Measurements from ENCODE around the gene SHC4. TPM values are rescaled to one million over a fixed set of nuclear protein-coding genes. Genes with fewer than 3 reads are reported as not detected.

SHC4 gene
- total and polyA plus RNA-seq, 9 of the 15 experiments (the other 6 are each of a cell fraction or from before 2014, with no cell fraction given): 0.43 to 1.2 (median 0.67) TPM

GRCh38 chr15:48858401-48858800 is 105.3 kb downstream of the SHC4 start (continued):
- TF ChIP-seq ZNF512 (tag; IDR thresholded peaks at IDR 0.05) (no peak), ZBTB1 (CRISPR knock-in tag; IDR thresholded peaks at IDR 0.05; ENCODE audit: borderline replicate concordance, low read depth) (no peak), SIX5 (IDR thresholded peaks at IDR 0.05; ENCODE audit: borderline replicate concordance in 1 of 2, insufficient read depth in 1 of 2, low read depth in 1 of 2, low read length in 2 of 2) (no peak), ARID4B (CRISPR knock-in tag; IDR thresholded peaks at IDR 0.05) (no peak), ZNF699 (CRISPR knock-in tag; IDR thresholded peaks at IDR 0.05; ENCODE audit: insufficient replicate concordance) (no peak), VEZF1 (CRISPR knock-in tag; IDR thresholded peaks at IDR 0.05) (no peak), ZBTB8A (IDR thresholded peaks at IDR 0.05; ENCODE audit: partially characterized antibody) (no peak), RBM22 (IDR thresholded peaks at IDR 0.05; ENCODE audit: low read depth, low read length, poor library complexity, severe bottlenecking) (no peak), ZBTB26 (CRISPR knock-in tag; IDR thresholded peaks at IDR 0.05) (no peak), CLOCK (CRISPR knock-in tag; IDR thresholded peaks at IDR 0.05; ENCODE audit: borderline replicate concordance) (no peak), ZFPM2 (CRISPR knock-in tag; IDR thresholded peaks at IDR 0.05) (no peak), TEAD2 (tag; IDR thresholded peaks at IDR 0.05) (no peak), KLF6 (CRISPR knock-in tag; IDR thresholded peaks at IDR 0.05; ENCODE audit: borderline replicate concordance) (no peak), ZNF280A (IDR thresholded peaks at IDR 0.05; ENCODE audit: low read depth, partially characterized antibody) (no peak)

Measured in K562 (cell line).